HEK293T (cell line): Measurements from ENCODE around the gene ACER1.

ENCODE experiments used
- ARNT ChIP-seq: fragments of 450-650 bp; IDR thresholded peaks from 2 replicates; pipeline ENCODE4 v1.6.1; 2017; ENCODE audit warnings: mild to moderate bottlenecking
- BHLHE40 ChIP-seq: fragments of 450-650 bp; IDR thresholded peaks from 2 replicates; pipeline ENCODE4 v1.6.1; 2016; ENCODE audit warnings: mild to moderate bottlenecking, moderate library complexity, borderline replicate concordance
- CTBP1 ChIP-seq: fragments of 450-650 bp; IDR thresholded peaks from 2 replicates; pipeline ENCODE4 v1.6.1; 2016; ENCODE audit warnings: borderline replicate concordance
- FOXA1 ChIP-seq: fragments of 450-650 bp; IDR thresholded peaks from 2 replicates; pipeline ENCODE4 v1.6.1; 2016; ENCODE audit warnings: mild to moderate bottlenecking
- FOXK2 ChIP-seq: fragments of 450-650 bp; IDR thresholded peaks from 2 replicates; pipeline ENCODE4 v1.6.1; 2016; ENCODE audit warnings: mild to moderate bottlenecking
- FOXM1 ChIP-seq: fragments of 450-650 bp; IDR thresholded peaks from 2 replicates; pipeline ENCODE4 v1.6.1; 2017; ENCODE audit warnings: mild to moderate bottlenecking, borderline replicate concordance
- HDGF ChIP-seq: fragments of 450-650 bp; IDR thresholded peaks from 2 replicates; pipeline ENCODE4 v1.6.1; 2017; ENCODE audit warnings: antibody characterized with exemption, borderline replicate concordance
- L3MBTL2 ChIP-seq: fragments of 450-650 bp; conservative IDR thresholded peaks from 2 replicates; pipeline ENCODE4 v1.6.1; 2016; ENCODE audit warnings: mild to moderate bottlenecking
- NFRKB ChIP-seq: fragments of 450-650 bp; IDR thresholded peaks from 2 replicates; pipeline ENCODE4 v1.6.1; 2016; ENCODE audit warnings: mild to moderate bottlenecking, moderate library complexity
- SP1 ChIP-seq: fragments of 450-650 bp; IDR thresholded peaks from 2 replicates; pipeline ENCODE4 v1.6.1; 2017
- SUZ12 ChIP-seq: fragments of 450-650 bp; IDR thresholded peaks from 2 replicates; pipeline ENCODE4 v1.6.1; 2016; ENCODE audit warnings: mild to moderate bottlenecking
- TARDBP ChIP-seq: fragments of 450-650 bp; IDR thresholded peaks from 2 replicates; pipeline ENCODE4 v1.6.1; 2016
- ZNF384 ChIP-seq: fragments of 450-650 bp; IDR thresholded peaks from 2 replicates; pipeline ENCODE4 v1.6.1; 2016

GRCh38 chr19:6350688-6351087 is 17.3 kb upstream of the ACER1 start:
- TF ChIP-seq BHLHE40 (no peak), SP1 (no peak), SUZ12 (no peak), FOXM1 (no peak), NFRKB (no peak), FOXK2 (no peak), L3MBTL2 (no peak), HDGF (no peak), ZNF384 (no peak), CTBP1 (no peak), TARDBP (no peak), FOXA1 (no peak), ARNT (no peak)
